ENCODE results near the gene FTH1.

DNA sequence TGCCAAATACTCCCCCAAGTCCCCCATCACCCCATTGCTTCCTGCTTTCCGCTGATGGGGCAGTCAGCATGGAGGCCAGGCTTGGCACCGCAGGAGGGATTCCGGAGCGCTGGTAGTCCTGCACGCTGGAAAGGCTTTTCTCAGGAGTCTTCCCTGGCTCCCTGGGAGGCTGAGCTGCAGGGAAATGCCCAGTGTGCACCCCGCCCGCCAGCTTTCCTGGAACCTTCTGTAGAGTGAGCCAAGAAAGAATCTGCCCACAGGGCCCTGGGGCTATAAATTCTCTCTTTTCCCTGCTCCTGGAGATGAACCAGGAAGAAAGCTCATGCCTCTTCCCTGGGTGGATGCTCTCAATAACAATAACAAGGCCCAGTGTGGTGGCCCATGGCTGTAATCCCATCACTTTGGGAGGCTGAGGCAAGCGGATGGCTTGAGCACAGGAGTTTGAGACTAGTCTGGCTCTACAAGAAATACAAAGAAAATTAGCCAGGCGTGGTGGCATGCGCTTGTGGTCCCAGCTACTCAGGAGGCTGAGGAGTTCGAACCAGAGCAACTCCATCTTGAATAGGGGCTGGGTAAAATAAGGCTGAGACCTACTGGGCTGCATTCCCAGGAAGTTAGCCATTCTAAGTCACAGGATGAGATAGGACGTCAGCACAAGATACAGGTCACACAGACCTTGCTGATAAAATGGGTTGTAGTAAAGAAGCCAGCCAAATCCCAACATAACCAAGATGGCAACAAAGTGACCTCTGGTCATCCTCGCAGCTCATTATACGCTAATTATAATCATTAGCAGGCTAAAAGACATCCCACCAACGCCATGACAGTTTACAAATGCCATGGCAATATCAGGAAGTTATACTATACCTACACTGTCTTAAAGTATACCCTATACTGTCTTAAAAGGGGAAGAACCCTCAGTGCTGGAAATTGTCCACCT, 46.4 kb upstream of the FTH1 start:
- TF ChIP-seq, protein P1, sequence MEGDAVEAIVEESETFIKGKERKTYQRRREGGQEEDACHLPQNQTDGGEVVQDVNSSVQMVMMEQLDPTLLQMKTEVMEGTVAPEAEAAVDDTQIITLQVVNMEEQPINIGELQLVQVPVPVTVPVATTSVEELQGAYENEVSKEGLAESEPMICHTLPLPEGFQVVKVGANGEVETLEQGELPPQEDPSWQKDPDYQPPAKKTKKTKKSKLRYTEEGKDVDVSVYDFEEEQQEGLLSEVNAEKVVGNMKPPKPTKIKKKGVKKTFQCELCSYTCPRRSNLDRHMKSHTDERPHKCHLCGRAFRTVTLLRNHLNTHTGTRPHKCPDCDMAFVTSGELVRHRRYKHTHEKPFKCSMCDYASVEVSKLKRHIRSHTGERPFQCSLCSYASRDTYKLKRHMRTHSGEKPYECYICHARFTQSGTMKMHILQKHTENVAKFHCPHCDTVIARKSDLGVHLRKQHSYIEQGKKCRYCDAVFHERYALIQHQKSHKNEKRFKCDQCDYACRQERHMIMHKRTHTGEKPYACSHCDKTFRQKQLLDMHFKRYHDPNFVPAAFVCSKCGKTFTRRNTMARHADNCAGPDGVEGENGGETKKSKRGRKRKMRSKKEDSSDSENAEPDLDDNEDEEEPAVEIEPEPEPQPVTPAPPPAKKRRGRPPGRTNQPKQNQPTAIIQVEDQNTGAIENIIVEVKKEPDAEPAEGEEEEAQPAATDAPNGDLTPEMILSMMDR (IDR thresholded peaks at IDR 0.05), result no peak
- TF ChIP-seq EP300 (IDR thresholded peaks at IDR 0.05), result no peak

All from sigmoid colon (tissue), 4 donors.